GM10847 (cell line): Measurements from ENCODE around the gene PCDHGA6.
"Not testable (repeated sequence)": the region's sequence is repeated elsewhere in the genome, so short reads cannot be mapped to it uniquely, and the experiment has no call there.

Experiments
- POLR2A ChIP-seq: IDR thresholded peaks from 2 replicates; pipeline ENCODE4 v1.6.1; 2011; ENCODE audit not compliant: insufficient read length; ENCODE audit errors: extremely low read depth

Gene PCDHGA6

DNA sequence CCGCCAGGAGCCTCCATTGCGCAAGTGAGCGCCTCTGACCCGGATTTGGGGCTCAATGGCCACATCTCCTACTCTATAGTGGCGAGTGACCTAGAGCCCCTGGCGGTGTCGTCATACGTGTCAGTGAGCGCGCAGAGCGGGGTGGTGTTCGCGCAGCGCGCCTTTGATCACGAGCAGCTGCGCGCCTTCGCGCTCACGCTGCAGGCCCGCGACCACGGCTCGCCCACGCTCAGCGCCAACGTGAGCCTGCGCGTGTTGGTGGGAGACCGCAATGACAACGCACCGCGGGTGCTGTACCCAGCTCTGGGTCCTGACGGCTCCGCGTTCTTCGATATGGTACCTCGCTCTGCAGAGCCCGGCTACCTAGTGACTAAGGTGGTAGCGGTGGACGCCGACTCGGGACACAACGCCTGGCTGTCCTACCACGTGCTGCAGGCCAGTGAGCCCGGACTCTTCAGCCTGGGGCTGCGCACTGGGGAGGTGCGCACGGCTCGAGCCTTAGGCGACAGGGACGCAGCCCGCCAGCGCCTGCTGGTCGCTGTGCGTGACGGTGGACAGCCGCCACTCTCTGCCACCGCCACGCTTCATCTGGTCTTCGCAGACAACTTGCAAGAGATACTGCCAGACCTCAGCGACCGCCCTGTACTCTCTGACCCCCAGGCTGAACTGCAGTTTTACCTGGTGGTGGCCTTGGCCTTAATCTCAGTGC lies 36.1 kb downstream of the PCDHGA6 start:
- no peak for TF ChIP-seq POLR2A

- TF ChIP-seq POLR2A, result no peak
Observed at GRCh38 chr5:141411575-141411974, 37.9 kb downstream of the PCDHGA6 start.

- TF ChIP-seq POLR2A, result no peak
Observed at GRCh38 chr5:141412854-141413539, 39.3 kb downstream of the PCDHGA6 start, which contains the start of gene PCDHGA10. Gene PCDHGA10 (plus strand): TSS chr5:141412987. CDS start chr5:141413176, 189 bp downstream.

- no peak for TF ChIP-seq POLR2A
Observed at GRCh38 chr5:141413540-141414069, 39.9 kb downstream of the PCDHGA6 start.

DNA sequence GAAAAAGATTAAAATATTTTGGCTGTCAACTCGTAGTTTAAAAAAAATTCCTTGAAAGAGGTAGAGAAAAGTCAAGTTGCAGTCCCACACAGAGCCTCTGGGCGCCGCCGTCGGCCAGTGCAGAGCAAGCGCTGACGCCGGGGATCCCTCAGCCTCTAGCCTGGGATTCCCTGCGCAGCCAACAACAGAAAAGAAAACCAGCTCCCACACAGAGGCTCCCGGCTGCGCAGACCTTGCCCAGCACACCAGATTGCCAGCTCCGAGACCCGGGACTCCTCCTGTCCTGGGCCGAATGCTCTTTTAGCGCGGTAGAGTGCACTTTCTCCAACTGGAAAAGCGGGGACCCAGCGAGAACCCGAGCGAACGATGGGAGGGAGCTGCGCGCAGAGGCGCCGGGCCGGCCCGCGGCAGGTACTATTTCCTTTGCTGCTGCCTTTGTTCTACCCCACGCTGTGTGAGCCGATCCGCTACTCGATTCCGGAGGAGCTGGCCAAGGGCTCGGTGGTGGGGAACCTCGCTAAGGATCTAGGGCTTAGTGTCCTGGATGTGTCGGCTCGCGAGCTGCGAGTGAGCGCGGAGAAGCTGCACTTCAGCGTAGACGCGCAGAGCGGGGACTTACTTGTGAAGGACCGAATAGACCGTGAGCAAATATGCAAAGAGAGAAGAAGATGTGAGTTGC lies 43.9 kb downstream of the PCDHGA6 start, which contains the start of gene PCDHGB7:
Gene PCDHGB7 (plus strand): TSS at position 184 of the 679 bp plus-strand sequence. CDS start 183 bp downstream, at position 367.
- TF ChIP-seq POLR2A, result not testable (repeated sequence)

DNA sequence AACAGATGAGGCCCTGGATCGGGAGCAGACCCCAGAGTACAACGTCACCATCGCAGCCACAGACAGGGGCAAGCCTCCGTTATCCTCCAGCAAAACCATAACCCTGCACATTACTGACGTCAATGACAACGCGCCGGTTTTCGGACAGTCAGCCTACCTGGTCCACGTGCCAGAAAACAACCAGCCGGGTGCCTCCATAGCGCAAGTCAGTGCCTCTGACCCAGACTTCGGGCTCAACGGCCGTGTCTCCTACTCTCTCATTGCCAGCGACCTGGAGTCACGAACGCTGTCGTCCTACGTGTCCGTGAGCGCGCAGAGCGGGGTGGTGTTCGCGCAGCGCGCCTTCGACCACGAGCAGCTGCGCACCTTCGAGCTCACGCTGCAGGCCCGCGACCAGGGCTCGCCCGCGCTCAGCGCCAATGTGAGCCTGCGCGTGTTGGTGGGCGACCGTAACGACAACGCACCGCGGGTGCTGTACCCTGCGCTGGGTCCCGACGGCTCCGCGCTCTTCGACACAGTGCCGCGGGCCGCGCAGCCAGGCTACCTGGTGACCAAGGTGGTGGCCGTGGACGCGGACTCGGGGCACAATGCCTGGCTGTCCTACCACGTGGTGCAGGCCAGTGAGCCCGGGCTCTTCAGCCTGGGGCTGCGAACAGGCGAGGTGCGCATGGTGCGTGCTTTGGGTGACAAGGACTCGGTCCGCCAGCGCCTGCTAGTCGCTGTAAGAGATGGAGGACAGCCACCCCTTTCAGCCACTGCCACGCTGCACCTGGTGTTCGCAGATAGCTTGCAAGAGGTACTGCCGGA lies 45.6 kb downstream of the PCDHGA6 start:
- no peak for TF ChIP-seq POLR2A

GRCh38 chr5:141420855-141421488 lies 47.3 kb downstream of the PCDHGA6 start, which contains the start of gene PCDHGA11:
Gene PCDHGA11 (plus strand): TSS chr5:141421051. CDS start chr5:141421228, 177 bp downstream.
- no peak for TF ChIP-seq POLR2A

DNA sequence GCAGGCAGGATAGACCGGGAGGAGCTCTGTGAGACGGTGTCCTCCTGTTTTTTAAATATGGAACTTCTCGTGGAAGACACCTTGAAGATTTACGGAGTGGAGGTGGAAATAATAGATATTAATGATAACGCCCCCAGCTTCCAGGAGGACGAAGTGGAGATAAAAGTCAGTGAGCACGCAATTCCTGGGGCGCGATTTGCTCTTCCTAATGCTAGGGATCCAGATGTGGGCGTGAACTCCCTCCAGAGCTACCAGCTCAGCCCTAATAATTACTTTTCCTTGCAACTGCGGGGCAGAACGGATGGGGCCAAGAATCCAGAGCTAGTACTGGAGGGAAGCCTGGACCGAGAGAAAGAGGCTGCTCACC lies 47.8 kb downstream of the PCDHGA6 start:
- TF ChIP-seq POLR2A, result no peak

DNA sequence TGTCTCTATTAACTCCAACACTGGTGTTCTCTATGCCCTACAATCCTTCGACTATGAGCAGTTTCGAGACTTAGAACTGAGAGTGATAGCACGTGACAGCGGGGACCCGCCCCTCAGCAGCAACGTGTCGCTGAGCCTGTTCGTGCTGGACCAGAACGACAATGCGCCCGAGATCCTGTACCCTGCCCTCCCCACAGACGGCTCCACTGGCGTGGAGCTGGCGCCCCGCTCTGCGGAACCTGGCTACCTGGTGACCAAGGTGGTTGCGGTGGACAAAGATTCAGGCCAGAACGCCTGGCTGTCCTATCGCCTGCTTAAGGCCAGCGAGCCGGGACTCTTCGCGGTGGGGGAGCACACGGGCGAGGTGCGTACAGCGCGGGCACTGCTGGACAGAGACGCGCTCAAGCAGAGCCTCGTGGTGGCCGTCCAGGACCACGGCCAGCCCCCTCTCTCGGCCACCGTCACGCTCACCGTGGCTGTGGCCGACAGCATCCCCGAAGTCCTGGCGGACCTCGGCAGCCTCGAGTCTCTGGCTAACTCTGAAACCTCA lies 49.1 kb downstream of the PCDHGA6 start:
- no peak for TF ChIP-seq POLR2A

DNA sequence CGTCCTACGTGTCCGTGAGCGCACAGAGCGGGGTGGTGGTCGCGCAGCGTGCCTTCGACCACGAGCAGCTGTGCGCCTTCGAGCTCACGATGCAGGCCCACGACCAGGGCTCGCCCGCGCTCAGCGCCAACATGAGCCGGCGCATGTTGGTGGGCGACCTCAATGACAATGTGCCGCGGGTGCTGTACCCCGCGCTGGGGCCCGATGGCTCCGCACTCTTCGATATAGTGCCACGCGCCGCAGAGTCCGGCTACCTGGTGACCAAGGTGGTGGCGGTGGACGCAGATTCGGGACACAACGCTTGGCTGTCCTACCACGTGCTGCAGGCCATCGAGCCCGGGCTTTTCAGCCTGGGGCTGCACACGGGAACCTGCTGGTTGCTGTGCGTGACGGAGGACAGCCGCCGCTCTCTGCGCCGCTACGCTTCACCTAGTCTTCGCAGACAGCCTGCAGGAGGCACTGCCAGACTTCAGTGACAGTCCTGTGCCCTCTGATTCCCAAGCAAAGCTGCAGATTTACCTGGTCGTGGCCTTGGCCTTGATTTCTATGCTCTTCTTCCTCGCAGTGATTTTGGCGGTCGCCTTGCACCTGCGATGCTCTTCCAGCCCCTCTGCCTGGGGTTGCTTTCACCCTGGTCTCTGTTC lies 54.2 kb downstream of the PCDHGA6 start:
- no peak for TF ChIP-seq POLR2A
